Effector CD8-positive, alpha-beta T cell (primary cell): ENCODE measurements around the gene TBXAS1.

Experiments used
- DNase-seq: peaks from one replicate; lab custom pipeline; 2025; lab: John Stamatoyannopoulos, UW

TBXAS1 gene

DNA sequence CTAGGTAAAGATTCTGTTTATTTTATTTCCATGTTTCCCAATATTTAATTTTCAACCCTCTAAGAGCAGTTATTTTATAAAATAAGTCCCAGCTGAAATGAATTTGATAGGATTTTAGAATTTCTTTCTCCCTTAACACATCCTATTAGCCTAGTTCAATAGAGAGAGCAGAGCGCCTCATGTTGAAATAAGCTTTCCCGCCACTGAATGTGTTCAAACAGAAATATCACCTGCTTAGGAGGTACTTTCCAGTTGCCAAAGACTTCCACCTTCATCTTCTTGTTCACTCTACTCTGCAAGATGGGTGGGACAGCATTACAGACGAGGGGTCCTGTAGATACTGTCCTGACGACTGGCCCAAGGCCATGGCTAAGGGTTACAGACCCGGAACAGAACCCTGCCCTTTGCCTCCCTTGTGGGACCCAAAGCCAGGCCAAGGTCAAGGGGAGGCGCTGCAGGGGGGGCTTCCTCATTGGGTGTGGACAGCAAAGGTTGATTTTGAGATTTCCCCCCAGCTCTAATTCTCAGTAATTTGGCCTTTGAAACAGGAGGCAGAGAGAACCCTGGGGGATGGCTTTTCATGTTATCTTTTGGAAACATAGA lies 171.7 kb downstream of the TBXAS1 start:
- DNase-seq, result no peak

DNA sequence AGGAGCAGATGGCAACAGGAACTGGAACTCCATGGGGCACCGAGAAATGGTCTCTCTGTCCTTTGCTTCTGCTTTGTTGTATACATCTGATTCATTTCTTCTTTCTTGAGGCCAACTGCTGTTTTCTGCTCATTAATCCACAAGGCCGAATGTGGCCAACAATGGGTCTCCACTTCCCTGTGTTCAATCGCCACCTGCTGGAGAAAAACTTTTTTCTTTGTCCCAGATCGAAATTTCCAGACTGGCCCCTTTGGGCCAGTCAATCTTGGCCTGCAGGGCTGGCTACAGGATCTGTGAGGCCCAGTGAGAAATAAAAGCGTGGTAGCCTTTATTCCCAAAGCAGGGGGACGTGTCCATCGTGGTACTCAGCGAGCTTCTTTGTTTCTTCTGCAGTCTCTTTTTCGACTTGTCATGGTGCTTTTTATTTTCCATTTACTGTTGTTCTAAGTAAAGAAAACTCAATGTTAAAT lies 174.9 kb downstream of the TBXAS1 start:
- no peak for DNase-seq

DNA sequence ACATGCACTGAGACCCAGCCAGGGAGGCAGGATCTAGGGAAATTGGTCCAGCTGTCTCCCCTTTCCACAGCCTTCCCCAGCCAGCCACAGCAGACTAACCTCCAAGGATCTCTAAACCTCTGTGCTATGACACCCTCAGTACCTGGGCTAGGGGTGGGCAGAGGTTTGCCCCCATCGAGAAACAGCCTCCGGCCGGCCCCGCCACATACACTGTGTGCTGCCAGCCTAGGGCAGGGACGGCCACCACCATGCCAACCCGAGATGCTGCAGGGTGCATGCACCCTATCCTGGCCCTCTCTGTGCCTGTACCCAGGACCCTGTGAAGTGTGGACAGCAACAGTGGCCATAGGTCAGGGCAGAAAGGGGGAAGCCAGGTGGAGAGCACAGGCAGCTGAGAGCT lies 175.6 kb downstream of the TBXAS1 start:
- DNase-seq, result no peak

DNA sequence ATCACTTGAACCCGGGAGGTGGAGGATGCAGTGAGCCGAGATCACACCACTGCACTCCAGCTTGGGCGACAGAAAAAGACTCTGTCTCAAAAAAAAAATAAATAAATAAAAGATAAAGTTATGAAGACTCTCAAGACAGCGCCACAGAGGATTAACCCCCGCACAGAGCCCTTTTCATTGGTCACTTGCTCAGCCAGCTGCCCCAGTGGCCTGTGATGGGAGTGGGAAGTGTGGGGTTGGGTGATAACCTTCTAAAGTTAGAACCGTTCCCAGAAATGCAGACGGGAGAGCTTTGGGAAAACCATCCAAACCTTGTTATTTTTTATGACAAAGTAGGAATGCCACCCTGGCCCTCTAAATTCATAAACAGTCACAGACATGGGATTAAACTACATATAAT lies 176.3 kb downstream of the TBXAS1 start:
- DNase-seq, result no peak

DNA sequence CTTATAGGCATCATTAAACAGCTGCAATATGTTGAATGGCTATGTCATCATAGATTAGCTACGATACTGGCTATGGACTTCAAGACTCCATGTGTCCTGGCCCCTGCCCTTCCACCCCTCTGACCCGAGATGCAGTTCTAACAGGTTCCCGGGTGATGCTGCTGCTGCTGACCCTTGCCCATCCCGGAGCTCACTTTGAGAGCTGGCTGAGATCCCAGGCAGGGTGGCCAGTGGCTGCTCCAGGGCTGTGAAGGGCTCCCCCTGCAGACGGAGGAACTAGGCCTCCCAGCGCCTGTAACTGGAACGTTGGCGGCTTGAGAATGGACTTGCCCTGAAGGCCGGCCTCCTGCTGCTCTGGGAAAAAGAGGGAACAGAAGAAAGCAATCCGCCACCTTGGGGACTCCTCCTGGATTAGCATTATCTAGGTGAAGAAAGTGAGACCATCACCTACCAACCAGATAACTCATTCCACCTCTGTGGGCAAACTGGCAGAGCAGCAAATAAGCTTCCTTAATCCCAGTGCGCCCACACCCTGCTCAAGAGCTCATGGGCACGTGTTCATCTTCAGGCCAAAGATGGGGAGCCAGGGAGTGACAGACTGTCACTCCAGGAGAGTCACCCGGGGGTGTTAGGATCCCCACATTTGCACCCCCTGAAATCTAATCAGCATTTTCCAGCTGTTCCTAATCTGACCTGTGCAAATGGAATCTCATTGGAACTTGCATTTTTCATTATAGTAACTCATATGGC lies 176.9 kb downstream of the TBXAS1 start:
- DNase-seq, result no peak

DNA sequence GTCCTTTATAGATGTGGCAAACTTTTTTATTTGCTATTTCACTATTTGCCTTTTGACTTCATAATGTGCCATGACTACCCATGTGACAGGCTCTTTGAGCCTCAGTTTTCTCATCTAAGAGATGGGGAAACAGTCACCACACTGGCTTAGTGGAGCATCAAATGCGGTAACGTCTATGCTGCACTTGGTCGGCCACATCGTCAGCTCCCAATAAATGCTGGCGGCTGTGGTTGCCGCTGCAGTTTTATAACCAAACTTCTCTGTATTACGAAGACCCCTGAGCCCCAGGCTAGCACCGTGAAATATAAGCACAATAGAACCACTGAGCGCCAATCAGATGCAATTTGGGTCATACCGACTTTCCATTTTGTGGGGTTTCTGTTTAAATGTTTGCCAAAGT lies 177.5 kb downstream of the TBXAS1 start:
- DNase-seq, result no peak

DNA sequence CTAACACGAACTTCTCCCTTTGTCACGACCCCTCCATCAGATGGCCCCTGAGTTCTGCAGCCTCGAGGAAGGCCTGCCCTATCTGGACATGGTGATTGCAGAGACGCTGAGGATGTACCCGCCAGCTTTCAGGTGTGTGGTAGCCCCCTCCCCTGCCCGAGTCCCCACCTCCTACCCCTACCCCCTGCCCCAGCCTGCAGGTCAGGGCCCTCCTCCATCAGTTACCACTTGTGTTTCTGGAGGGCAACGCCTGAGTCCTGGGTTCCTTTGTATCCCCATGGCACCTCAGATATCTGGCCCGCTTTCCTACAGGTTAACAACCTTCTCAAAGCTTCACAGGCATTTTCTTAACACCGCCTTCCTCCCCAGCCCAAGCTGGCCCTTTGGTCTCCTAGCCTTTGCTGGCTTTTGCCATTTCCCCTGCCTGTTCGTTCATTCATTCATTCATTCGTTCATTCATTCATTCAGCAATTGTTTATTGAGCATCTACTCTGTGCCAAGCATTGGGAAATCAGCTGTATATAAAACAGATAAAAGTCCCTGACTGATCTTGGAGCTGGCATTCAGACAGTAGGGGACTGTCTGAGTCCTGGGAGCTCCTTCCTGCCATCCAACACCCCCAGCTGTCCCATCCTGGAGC lies 178.1 kb downstream of the TBXAS1 start:
- no peak for DNase-seq

DNA sequence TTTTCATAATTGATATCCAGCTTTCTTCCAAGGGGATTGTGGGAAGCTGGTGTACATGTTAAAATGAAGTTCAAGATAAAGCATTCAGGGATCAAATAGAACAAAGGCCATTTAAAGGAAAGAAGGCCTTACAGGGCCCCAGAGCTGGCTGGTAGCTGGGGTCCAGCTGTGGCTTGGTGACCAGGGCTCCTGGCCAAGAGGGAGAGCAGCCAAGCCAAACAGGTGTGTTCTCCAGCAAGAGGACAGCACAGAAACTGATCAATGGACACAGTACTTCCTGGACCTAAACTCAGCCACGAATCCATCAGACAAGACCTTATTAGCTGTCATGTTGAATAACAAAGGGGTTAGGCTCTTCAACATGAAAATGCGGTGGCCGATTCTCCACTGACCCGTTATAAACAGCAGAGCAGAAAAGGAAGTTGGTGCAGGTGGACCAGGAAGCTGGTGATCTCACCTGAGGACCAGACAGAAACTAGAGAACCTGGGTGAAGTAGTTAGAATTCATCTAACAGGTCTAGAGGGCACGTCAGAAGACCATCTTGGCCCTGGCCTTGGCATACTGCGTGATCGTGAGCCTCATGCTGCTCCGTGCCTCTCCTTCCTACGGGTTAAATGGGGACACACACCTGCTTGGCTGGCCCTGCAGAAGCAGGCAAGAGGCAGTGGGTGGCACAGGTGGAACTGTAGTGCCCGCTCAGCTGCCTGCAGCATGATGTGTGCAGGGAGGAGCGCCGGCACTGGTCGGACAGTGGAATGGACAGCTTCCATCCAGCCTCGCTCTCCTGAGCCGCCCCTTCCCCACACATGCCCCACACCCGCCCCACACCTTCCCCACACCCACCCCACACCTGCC lies 179.9 kb downstream of the TBXAS1 start:
- DNase-seq, result no peak

DNA sequence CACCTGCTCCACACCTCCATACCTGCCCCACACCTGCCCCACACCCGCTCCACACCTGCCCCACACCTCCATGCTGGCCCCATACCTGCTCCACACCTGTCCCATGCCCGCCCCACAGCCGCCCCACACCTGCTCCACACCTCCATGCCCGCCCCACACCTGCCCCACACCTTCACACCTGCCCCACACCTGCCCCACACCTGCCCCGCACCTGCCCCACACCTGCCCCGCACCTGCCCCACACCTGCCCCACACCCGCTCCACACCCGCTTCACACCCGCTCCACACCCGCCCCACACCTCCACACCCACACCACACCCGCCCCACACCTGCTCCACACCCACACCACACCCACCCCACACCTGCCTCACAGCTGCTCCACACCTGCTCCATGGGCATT lies 180.7 kb downstream of the TBXAS1 start:
- DNase-seq, result no peak

DNA sequence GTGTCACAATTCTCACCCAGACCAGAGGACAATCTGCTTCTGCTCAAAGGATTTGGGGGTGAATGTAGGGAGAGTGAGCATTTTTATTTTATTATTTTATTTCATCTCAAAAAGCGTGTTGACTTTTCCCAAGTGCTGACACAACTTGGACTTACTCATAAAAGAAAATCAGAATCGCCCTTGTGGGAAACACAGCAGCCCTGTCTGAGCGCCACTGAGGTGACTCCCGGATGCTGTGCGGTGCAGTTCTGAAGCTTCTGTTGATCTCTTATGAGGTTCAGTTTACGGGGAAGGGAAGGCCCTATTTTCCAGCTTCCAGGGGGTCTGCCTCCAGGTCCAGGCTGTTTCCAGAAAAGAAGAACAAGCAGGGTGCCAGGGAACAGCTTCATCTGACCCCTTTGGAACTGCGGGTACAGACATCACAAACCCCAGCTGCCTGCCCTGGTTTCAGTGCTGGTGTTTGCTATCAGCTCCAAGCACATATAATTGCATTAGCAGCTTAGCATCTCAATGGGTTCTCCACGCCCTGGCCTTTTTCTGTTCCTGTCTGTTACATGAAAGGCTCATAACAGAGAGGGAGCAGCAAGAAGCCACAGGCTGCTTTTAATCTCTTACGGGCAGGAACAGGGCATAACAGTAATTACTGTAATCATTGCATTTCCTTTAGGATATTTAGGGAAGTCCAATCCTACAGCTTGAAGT lies 181.3 kb downstream of the TBXAS1 start:
- no peak for DNase-seq

DNA sequence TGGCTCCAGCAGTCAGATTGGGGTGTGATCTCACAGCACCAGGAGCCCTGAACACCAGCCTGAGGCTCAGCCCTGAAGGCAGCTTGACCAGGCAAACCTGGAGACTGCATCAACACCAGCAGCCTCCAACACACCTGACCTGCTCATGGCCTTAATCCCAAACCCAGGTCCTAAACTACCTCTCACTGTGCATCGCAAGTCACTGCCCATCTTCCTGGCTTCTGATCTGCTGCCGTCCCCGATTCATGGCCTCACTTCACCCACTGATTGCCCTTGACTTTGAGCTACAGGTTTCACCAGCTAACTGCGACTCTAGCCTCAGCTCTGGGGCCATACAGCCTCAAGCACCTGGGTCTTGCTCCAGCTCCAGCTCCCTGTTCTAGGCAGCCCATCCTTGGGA lies 184.6 kb downstream of the TBXAS1 start:
- no peak for DNase-seq

DNA sequence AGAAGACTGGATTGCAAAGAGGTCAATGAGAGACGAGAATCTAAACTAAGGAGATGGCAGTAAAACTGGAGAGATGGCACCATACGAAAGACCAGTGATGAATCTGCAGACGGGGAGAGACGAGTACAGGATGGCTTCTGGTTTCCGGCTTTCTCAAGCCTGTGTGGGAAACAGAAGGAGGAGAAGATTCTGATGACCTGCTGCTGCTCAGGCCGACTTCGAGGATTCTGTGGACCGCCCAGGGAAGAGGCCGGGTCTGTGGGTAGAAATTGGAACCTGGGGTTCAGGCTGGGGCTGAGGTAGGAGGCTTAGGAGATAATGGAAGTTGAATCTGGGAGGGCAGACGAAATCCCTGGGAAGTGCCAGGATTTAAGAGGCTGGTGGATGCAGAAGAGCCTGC lies 185.1 kb downstream of the TBXAS1 start:
- no peak for DNase-seq

DNA sequence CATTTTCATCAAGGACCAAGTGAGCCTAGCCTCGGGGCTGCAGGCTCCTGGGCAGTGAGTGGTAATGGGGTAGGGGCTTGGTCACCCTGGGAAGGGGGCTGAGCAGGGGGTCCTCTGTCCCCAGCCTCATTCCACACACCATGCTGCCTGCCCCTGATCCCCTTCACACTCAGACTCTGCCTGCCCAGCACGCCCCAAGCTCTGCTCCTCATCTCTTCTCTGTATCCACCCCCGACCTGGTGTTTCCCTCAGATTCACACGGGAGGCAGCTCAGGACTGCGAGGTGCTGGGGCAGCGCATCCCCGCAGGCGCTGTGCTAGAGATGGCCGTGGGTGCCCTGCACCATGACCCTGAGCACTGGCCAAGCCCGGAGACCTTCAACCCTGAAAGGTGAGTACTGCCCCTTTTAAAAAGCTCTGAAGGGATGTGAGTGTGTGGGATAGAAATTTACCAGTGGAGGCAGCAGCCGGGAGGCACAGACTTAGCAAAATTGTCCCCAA lies 186.5 kb downstream of the TBXAS1 start:
- no peak for DNase-seq

DNA sequence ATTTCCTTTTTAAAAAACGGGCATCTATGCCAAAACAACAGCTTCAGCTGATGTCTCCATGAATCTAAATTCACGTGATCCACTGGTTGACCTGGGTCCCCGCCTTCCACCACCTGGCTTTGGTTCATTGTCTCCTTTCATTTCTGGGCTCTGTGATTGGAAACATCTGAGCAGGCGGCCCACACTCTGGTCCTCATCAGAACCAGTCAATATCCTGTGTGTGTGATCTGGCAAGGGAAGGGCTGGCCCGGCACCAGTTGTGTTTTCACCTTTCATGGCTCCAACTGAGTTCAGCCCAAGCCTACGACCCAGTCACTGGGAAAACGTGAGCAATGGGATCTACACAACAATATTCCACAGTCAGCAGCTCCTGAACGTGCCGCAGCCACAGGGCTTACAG lies 187.5 kb downstream of the TBXAS1 start:
- DNase-seq, result no peak

DNA sequence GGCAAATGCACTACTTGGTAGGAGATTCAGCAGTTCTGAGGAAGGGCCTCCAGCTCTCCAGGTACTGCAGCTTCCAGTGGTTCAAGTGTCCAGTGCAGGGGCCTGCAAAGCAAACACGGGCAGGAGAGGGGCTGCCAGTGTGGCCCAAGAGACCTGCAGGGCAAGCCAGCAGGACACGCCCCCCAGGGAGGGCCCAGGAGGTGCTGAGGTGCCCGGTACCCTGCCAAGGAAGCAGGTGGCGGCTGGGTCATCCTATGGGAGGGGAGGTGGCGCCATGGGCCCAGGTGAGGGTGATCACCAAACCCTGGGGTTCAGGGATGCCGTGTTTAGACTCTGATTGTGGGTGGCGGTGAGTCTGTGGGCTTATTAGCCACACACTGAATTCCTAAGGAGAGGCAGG lies 188.0 kb downstream of the TBXAS1 start:
- DNase-seq, result no peak

DNA sequence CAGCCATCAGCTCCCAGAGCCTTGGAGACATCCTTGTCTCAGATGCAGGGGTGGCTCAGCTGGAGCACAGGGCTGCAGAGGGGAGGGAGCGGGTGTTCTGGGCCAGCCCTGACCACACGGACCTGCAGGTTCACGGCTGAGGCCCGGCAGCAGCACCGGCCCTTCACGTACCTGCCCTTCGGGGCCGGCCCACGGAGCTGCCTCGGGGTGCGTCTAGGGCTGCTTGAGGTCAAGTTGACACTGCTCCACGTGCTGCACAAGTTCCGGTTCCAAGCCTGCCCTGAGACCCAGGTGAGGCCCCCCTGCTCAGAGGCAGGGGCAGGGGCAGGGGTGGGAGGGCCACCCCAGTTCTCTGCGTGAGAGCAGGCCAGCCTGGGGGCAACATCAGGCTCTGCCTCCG lies 188.5 kb downstream of the TBXAS1 start:
- DNase-seq, result no peak

DNA sequence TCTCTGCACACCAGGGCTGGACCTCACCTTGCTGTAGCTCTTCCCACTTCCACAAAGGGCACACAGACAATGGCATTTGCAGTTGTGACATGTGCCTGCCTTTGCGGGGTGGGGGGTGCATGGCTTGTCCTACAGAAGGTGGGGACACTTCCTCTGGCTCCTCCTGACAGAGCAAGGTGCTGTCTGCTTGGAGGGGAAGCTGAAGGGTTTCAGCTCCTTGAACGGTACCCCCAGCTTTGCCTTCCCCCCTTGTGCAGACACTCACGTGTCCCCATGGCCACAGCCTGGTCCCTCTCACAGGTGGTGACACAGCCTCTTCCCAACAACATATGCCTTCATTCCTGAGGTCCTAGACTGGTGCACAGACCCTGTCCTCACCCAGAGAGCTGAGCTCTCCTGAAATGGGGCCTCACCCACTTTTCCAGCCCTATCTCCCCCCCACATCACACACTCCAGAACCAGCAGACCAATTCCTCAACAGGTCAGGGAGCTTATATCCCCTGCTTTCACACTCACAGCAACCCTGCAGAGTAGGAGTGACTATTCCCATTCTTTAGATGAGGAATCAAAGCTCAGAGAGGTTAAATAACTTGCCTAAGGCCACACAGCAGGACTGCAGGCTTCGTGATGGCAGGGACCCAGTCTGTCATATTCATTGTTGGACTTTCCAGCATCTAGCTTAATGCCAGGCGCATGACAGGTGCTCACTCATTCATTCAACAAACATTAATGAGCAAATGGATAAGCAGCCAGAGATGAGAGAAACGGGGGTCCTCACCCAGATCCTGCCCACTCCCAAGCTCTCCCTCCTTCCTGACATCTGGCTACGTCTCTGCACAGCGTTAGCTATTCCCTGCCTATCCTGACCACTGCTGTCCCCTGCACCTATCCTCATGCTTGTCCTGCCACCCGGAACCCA lies 189.3 kb downstream of the TBXAS1 start:
- DNase-seq, result no peak

DNA sequence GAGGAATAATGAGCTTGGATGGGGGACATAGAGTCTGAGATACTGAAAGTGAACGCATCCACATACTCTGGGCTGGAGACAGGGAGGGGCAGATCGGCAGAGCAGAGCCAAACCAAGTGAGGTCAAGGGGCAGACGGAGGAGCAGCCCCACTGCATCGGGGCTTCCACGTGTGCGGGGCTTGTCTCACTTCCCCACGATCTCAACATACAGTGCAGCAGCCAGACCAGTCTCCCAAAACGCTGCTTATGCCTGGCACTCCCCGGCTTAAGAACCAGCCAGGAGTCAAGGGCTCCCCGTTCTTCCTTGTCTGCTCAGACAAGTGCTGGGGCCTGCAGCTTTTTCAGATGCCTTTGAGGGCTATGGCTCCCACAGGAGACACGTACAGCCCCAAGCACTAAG lies 190.1 kb downstream of the TBXAS1 start:
- no peak for DNase-seq

DNA sequence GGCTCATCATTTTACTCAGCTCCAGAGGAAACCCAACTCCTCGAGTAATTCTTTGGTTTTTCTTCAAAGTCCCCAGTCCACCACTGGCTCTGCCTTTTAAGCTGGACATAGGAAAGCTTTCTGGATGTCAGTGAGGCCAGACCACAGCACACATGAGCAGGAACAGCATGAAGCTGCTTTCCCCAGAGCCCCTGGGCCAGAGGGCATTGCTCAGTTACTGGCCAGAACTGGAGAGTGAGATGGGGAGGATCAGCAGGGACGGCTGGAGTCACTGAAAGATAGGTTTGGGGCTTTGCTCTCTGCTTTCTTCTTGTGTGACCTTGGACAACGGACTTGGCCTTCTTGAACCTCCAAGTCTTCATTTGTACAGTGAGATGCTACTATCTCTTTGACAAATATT lies 190.5 kb downstream of the TBXAS1 start:
- DNase-seq, result no peak

DNA sequence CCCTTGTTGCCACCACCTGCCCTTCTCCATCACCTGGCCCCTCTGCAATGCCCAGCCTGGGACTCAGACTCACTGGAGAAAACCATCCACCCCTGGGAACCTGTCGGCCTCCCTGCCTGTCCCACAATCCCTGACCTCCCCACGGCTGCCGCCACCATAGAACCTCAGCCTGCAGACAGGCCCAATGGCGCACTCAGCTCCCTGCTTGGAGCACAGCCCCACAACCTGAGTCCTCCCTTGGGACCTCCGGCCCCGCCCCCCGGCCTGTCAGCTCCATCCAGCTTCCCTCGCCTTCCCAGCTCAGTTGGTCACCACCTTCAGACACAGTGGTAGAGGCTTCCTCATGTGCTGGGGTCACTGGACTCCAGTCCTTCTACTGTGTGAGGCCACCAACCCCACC lies 192.5 kb downstream of the TBXAS1 start:
- DNase-seq, result no peak
